Mesothelial cell of epicardium (in vitro differentiated cells): ENCODE measurements around the gene NMRK2. TPM values are rescaled to one million over a fixed set of nuclear protein-coding genes. Genes with fewer than 3 reads are reported as not detected.
"Not testable (repeated sequence)": the region's sequence is repeated elsewhere in the genome, so short reads cannot be mapped to it uniquely, and the experiment has no call there.

ENCODE experiments used
- DNase-seq, 2 experiments: peaks; one replicate each; pipeline ENCODE4 v3.0.0; 2021; ENCODE audit warnings: low spot score in 2 of 2; ENCODE audit not compliant: unreplicated experiment in 2 of 2
- H3K27ac Mint-ChIP-seq: 2 replicates; pipeline ENCODE4 v1.8.0; 2021; ENCODE audit warnings: mixed read lengths
- H3K27me3 Mint-ChIP-seq: 2 replicates; pipeline ENCODE4 v1.8.0; 2021; ENCODE audit warnings: low read depth, mixed read lengths
- H3K36me3 Mint-ChIP-seq: 2 replicates; pipeline ENCODE4 v1.8.0; 2021; ENCODE audit warnings: mixed read lengths
- H3K4me1 Mint-ChIP-seq: 2 replicates; pipeline ENCODE4 v1.8.0; 2021; ENCODE audit warnings: mixed read lengths
- H3K4me3 Mint-ChIP-seq: 2 replicates; pipeline ENCODE4 v1.8.0; 2021; ENCODE audit warnings: mild to moderate bottlenecking, moderate library complexity, mixed read lengths
- H3K9me3 Mint-ChIP-seq: 2 replicates; pipeline ENCODE4 v1.8.0; 2021; ENCODE audit warnings: mixed read lengths
- CTCF ChIP-seq: fragments of 200-600 bp; sonication (generic); IDR thresholded peaks from one replicate; pipeline ENCODE4 v1.5.0; 2021; ENCODE audit warnings: antibody characterized with exemption; ENCODE audit not compliant: unreplicated experiment
- total RNA-seq: library from RNA; stranded (reverse); gene quantifications from 3 replicates; pipeline ENCODE4 v1.2.1, GENCODE V29; 2021

The NMRK2 gene
- total RNA-seq, result not detected in 3 replicates

GRCh38 chr19:3932931-3933810, at the start of gene NMRK2:
TSS of gene NMRK2 (plus strand) at chr19:3933069. CDS start at chr19:3933672, 603 bp downstream.
- DNase-seq, result no peak
- peaks cover 2% of the 10 kb centered on the region for H3K4me1 Mint-ChIP-seq
- no peak for TF ChIP-seq CTCF
- no peak within 1 kb of the TSS for H3K27ac Mint-ChIP-seq
- peak within 1 kb of the TSS; percentile 54 for H3K4me3 Mint-ChIP-seq
- no peaks in the 10 kb centered on the region for H3K9me3 Mint-ChIP-seq
- H3K27me3 Mint-ChIP-seq, result peaks cover 31% of the 10 kb centered on the region
- H3K36me3 Mint-ChIP-seq, result no peaks in the 10 kb centered on the region

- no peak for TF ChIP-seq CTCF
- DNase-seq, result no peak
- Mint-ChIP-seq H3K27me3 (peaks cover 2% of the 10 kb centered on the region), H3K4me3 (no peak overlapping the region), H3K9me3 (no peaks in the 10 kb centered on the region), H3K27ac (no peak overlapping the region), H3K36me3 (no peaks in the 10 kb centered on the region), H3K4me1 (no peaks in the 10 kb centered on the region)
Measured at GRCh38 chr19:3890591-3890990, 42.3 kb upstream of the NMRK2 start.

GRCh38 chr19:3893509-3894179, 39.2 kb upstream of the NMRK2 start:
- no peaks in the 10 kb centered on the region for H3K4me1 Mint-ChIP-seq
- no peak overlapping the region for H3K27ac Mint-ChIP-seq
- peaks cover 2% of the 10 kb centered on the region for H3K27me3 Mint-ChIP-seq
- no peak overlapping the region for H3K4me3 Mint-ChIP-seq
- no peak for TF ChIP-seq CTCF
- no peaks in the 10 kb centered on the region for H3K36me3 Mint-ChIP-seq
- DNase-seq, result no peak
- peaks cover 3% of the 10 kb centered on the region for H3K9me3 Mint-ChIP-seq

GRCh38 chr19:3894959-3895358, 37.9 kb upstream of the NMRK2 start:
- H3K4me1 Mint-ChIP-seq, H3K36me3 Mint-ChIP-seq, H3K4me3 Mint-ChIP-seq, DNase-seq, H3K27me3 Mint-ChIP-seq, H3K9me3 Mint-ChIP-seq, H3K27ac Mint-ChIP-seq: not testable (repeated sequence)

GRCh38 chr19:3895788-3896187, 37.1 kb upstream of the NMRK2 start:
- no peaks in the 10 kb centered on the region for H3K4me1 Mint-ChIP-seq
- H3K4me3 Mint-ChIP-seq, result no peak overlapping the region
- no peaks in the 10 kb centered on the region for H3K36me3 Mint-ChIP-seq
- peaks cover 4% of the 10 kb centered on the region for H3K27me3 Mint-ChIP-seq
- no peak overlapping the region for H3K27ac Mint-ChIP-seq
- no peak for DNase-seq
- TF ChIP-seq CTCF, result no peak
- peaks cover 7% of the 10 kb centered on the region for H3K9me3 Mint-ChIP-seq

GRCh38 chr19:3897936-3898335, 34.9 kb upstream of the NMRK2 start:
- H3K4me3 Mint-ChIP-seq, result no peak overlapping the region
- H3K9me3 Mint-ChIP-seq, result peaks cover 7% of the 10 kb centered on the region
- no peak overlapping the region for H3K27ac Mint-ChIP-seq
- no peak for TF ChIP-seq CTCF
- DNase-seq, result no peak
- H3K27me3 Mint-ChIP-seq, result peaks cover 4% of the 10 kb centered on the region
- no peaks in the 10 kb centered on the region for H3K36me3 Mint-ChIP-seq
- H3K4me1 Mint-ChIP-seq, result no peaks in the 10 kb centered on the region
